Type B pancreatic cell (in vitro differentiated cells): ENCODE data around the gene TBC1D5. TPM values are rescaled to one million over a fixed set of nuclear protein-coding genes. Genes with fewer than 3 reads are reported as not detected.

Experiments used
- DNase-seq: peaks from one replicate; pipeline ENCODE4 v3.0.0; 2021; ENCODE audit warnings: mixed read lengths; ENCODE audit not compliant: unreplicated experiment; ENCODE audit errors: extremely low spot score
- H3K27ac Mint-ChIP-seq: 2 replicates; pipeline ENCODE4 v1.8.0; 2021; ENCODE audit warnings: mild to moderate bottlenecking, mixed read lengths
- H3K27me3 Mint-ChIP-seq: 2 replicates; pipeline ENCODE4 v1.8.0; 2021; ENCODE audit warnings: mixed read lengths
- H3K36me3 Mint-ChIP-seq: 2 replicates; pipeline ENCODE4 v1.8.0; 2021; ENCODE audit warnings: mixed read lengths
- H3K4me1 Mint-ChIP-seq: one replicate; pipeline ENCODE4 v1.8.0; 2021; ENCODE audit warnings: mixed read lengths; ENCODE audit not compliant: unreplicated experiment
- H3K4me3 Mint-ChIP-seq: 2 replicates; pipeline ENCODE4 v1.8.0; 2021; ENCODE audit warnings: mild to moderate bottlenecking, mixed read lengths
- H3K9me3 Mint-ChIP-seq: 2 replicates; pipeline ENCODE4 v1.8.0; 2021; ENCODE audit warnings: mixed read lengths
- total RNA-seq: library from RNA; stranded (reverse); gene quantifications from 2 replicates; pipeline ENCODE4 v1.2.1, GENCODE V29; 2021; ENCODE audit warnings: low replicate concordance
- TF ChIP-seq, protein P1 (sequence below): fragments of 200-600 bp; sonication (generic); conservative IDR thresholded peaks from 2 replicates; pipeline ENCODE4 v1.5.0; 2021; ENCODE audit warnings: antibody characterized with exemption, mild to moderate bottlenecking

The TBC1D5 gene
- total RNA-seq, 1 donor from 2014 or later = 48.7 TPM

DNA sequence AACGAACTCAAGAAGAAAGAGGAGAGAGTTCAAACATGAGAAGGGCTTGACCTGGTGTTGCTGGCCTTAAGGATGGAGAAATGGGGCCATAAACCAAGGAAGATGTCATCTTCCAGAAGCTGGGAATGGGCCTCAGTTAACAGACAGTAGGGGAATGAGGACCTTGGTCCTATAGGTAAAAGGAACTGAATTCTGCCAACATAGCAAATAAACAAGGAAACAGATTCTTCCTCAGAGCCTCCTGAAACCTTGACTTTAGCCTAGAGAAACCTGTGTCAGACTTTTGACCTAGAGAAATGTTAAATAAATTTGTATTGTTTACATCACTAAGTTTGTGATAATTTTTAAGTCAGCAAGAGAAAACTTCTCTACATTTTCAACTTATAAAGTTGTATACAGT lies 520.9 kb downstream of the TBC1D5 start:
- TF ChIP-seq, protein P1, sequence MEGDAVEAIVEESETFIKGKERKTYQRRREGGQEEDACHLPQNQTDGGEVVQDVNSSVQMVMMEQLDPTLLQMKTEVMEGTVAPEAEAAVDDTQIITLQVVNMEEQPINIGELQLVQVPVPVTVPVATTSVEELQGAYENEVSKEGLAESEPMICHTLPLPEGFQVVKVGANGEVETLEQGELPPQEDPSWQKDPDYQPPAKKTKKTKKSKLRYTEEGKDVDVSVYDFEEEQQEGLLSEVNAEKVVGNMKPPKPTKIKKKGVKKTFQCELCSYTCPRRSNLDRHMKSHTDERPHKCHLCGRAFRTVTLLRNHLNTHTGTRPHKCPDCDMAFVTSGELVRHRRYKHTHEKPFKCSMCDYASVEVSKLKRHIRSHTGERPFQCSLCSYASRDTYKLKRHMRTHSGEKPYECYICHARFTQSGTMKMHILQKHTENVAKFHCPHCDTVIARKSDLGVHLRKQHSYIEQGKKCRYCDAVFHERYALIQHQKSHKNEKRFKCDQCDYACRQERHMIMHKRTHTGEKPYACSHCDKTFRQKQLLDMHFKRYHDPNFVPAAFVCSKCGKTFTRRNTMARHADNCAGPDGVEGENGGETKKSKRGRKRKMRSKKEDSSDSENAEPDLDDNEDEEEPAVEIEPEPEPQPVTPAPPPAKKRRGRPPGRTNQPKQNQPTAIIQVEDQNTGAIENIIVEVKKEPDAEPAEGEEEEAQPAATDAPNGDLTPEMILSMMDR = no peak
- Mint-ChIP-seq H3K4me1 (no peaks in the 10 kb centered on the region), H3K36me3 (peaks cover 12% of the 10 kb centered on the region), H3K27ac (no peak overlapping the region), H3K27me3 (no peaks in the 10 kb centered on the region), H3K4me3 (no peak overlapping the region), H3K9me3 (no peaks in the 10 kb centered on the region)
- no peak for DNase-seq

DNA sequence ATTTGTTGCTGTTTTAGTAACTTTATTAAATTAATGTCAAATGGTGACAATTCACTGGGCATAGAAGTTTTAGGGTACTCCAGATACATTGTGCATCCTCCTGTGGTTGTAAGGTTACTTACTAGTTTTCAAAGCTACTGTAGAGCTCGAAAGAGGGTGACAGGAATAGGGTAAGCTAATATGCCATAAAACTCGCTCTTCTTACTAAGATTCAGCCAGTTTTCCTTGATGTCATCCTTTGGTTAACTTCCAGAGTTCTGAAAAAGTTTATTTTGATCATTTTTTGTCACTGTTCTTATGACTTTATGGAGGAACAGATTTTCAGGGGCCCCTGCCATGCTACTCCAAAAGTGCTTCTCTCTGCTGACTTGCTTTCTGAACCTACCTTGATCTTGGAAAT lies 522.8 kb downstream of the TBC1D5 start:
- H3K36me3 Mint-ChIP-seq = peaks cover 12% of the 10 kb centered on the region
- DNase-seq = no peak
- H3K27me3 Mint-ChIP-seq = no peaks in the 10 kb centered on the region
- no peaks in the 10 kb centered on the region for H3K4me1 Mint-ChIP-seq
- no peak overlapping the region for H3K27ac Mint-ChIP-seq
- no peaks in the 10 kb centered on the region for H3K9me3 Mint-ChIP-seq
- TF ChIP-seq, protein P1 = no peak
- no peak overlapping the region for H3K4me3 Mint-ChIP-seq

DNA sequence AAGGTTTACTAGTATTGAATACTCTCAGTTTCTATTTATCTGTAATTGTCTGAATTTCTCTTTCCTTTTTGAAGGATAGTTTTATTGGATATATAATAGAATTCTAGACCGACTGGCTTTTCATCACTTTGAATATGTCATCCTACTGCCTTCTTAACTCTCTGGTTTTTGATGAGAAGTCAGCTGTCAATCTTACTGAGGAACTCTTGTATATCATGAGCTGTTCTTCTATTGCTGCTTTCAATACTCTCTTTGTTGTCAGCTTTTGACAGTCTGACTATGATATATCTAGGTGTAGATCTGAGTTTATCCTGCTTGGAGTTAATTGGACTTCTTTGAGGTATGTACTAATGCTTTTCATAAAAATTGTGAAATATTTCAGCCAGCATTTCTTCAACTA lies 523.8 kb downstream of the TBC1D5 start:
- H3K27me3 Mint-ChIP-seq = no peaks in the 10 kb centered on the region
- H3K4me1 Mint-ChIP-seq = no peaks in the 10 kb centered on the region
- no peak overlapping the region for H3K27ac Mint-ChIP-seq
- no peak overlapping the region for H3K4me3 Mint-ChIP-seq
- no peak for DNase-seq
- peaks cover 12% of the 10 kb centered on the region for H3K36me3 Mint-ChIP-seq
- no peaks in the 10 kb centered on the region for H3K9me3 Mint-ChIP-seq
- TF ChIP-seq, protein P1 = no peak

DNA sequence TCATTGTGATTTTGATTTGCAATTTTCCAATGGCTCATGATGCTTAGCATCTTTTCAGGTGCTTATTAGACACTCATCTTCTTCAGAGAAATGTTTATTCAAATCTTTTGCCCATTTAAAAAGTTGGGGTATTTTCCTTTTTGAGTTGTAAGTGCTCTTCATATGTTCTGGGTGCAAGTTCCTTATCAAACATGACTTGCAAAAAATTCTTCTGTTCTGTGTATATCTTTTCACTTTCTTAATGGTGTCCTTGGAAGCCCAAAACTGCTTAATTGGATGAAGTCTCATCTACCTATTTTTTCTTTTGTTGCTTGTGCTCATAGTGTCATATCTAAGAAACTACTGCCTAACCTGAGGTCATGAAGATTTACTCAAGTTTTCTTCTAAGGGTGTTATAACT lies 524.8 kb downstream of the TBC1D5 start:
- no peak overlapping the region for H3K27ac Mint-ChIP-seq
- H3K36me3 Mint-ChIP-seq = peaks cover 12% of the 10 kb centered on the region
- no peaks in the 10 kb centered on the region for H3K9me3 Mint-ChIP-seq
- TF ChIP-seq, protein P1 = no peak
- H3K4me1 Mint-ChIP-seq = no peaks in the 10 kb centered on the region
- H3K4me3 Mint-ChIP-seq = no peak overlapping the region
- no peaks in the 10 kb centered on the region for H3K27me3 Mint-ChIP-seq
- no peak for DNase-seq

DNA sequence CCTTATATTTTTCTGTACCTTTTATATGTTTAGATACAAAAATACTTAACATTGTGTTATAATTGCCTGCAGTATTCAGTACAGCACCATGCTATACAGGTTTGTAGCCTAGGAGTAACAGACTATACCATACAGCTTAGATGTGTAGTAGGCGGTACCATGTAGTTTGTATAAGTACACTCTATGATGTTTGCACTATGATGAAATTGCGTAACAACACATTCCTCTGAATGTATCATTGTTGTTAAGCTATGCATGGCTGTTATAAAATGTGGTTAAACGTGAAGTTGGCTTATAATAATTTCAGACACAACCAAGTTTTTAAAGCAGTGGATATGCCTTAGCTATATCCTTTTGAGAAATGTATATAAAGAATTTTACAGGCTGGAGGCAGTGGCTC lies 529.3 kb downstream of the TBC1D5 start:
- TF ChIP-seq, protein P1 = no peak
- H3K4me1 Mint-ChIP-seq = no peaks in the 10 kb centered on the region
- no peak for DNase-seq
- H3K9me3 Mint-ChIP-seq = no peaks in the 10 kb centered on the region
- H3K27me3 Mint-ChIP-seq = no peaks in the 10 kb centered on the region
- no peak overlapping the region for H3K27ac Mint-ChIP-seq
- H3K4me3 Mint-ChIP-seq = no peak overlapping the region
- H3K36me3 Mint-ChIP-seq = no peaks in the 10 kb centered on the region

DNA sequence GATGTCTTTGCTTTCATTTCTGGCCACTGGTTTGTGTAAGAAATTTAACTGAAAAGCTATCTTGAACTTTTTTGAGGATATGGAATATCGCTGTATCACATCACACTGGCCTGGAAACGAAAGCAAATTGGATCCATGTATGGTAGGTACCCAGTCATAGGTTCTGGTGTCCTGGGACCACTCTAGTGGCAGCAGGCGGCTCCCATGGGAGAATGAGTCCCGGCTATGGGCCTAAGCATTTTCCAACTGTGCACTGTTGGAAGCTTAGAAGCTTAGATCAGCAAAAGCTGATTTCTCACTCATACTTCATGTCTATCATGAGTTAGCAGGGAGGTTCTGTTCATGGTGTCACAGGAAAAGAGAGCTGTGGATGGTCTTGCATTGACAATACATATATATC lies 534.5 kb downstream of the TBC1D5 start:
- no peak for DNase-seq
- Mint-ChIP-seq H3K36me3 (peaks cover 13% of the 10 kb centered on the region), H3K4me1 (no peaks in the 10 kb centered on the region), H3K4me3 (no peak overlapping the region), H3K9me3 (peaks cover 8% of the 10 kb centered on the region), H3K27me3 (no peaks in the 10 kb centered on the region), H3K27ac (no peak overlapping the region)
- TF ChIP-seq, protein P1 = no peak
